Ramos (cell line): ENCODE measurements around the gene RHOG.
"Not testable (repeated sequence)": the region's sequence is repeated elsewhere in the genome, so short reads cannot be mapped to it uniquely, and the experiment has no call there.

Experiments
- in situ Hi-C: fragments of 300-500 bp; cut with MboI; formaldehyde crosslinking; loops from one replicate; pipeline ENCODE4 v1.14.3; 2022; ENCODE audit warnings: low sequenced_read_pairs; ENCODE audit not compliant: unreplicated experiment

Gene RHOG

DNA sequence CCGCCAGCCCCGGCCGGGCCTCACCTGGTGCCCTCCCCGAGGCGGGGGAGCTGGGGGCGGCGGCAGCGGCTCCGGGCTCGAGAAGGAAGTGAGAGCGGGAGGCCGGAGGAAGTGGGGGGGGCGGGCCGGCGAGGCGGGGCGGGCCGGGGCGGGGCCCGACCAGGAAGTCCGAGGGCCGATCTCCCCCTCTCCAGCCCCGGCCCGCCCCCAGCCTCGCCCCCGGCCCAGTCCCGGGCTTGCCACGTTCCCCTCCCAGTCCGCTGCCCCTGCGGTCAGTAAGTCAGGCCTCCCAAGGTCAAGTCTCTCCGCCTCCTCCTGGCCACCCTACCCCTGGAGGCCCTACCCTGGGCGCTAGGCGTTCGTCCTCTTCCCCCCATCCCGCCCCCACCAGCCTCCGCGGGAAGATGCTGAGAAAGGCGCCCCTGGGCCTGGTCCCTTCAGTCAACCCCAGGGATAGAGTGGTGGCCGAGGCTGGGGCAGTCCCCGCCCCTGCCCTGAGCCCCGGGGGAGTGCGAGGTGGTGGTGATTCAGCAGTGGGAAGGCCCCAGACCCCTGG lies at the start of gene RHOG:
TSS of gene RHOG (minus strand) at position 90 of the 556 bp plus-strand sequence. CDS start 12,821 bp downstream, outside the sequence.
- in situ Hi-C loops, result no loop called here

DNA sequence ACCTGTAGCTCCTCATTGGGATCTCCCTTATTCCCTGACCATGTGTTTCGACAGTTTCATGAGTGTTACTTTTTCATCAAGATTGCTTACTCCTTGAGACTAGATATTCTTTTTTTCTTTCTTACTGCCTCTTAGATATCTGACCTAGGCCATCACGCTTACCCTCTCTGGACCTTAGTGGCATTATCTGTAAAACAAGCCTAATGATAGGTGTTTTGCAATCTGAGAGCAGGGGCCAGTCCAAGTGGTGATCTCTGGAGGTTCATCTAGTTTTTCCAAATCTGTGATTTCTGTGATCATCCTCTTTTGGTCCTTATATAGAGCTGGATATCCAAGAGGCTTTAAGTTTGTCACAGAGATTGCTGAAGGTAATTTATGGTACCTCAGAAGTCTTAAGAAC lies 49.3 kb upstream of the RHOG start:
- in situ Hi-C loops, result no loop called here

DNA sequence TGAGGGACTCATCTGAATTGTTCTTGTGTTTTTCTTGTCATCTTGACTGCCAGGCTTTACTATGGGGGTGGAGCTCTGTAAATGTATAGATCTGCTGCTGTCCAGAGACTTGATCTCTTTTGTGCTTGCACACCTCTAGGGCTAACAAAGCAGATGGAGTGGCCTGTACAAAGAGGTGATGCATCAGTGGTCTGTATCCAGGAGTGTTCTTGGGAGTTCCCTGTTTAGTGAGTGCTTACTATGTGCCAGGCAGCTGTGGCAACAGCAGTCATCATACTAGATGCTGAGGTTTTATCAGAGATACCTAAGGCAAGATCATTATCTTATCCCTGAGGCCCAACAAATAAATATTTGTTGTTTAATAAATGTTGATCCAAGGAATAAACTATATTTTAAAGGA lies 48.1 kb upstream of the RHOG start:
- in situ Hi-C loops, result no loop called here

DNA sequence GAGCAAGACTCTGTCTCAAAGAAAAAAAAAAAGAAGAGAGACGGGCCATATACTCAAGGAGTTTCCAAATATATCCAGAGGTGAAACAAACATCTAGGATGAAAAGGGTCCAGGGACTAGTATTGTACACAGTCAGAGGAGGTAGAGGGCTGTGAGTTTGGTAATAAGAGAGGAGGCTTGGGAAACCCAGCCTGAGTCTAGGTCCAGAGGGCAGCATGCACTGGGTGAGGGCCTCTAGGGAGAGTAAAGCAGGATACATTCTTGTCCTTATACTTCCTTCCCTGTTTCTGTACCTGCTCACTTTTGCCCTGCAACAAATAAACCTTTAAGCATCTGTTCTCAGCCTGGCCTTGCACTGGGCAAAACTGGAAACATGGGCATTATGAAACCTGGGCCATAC lies 46.2 kb upstream of the RHOG start:
- in situ Hi-C loops, result no loop called here

DNA sequence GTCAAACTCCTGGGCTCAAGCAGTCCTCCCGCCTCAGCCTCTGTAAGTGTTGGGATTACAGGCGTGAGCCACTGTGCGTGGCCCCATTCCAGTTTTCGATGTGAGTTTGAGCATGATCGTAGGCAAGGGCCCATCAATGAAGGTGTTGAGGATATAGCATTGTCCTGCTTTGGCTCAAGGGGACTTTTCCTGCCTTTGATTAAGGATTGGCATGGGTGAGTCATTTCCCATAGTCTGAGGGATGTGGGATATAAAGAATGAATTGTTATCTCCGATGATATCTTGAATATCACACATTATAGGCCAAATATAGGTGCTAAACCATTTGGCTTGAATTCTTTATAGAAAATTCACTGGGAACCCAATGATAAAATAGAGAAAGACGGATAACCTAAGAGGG lies 45.1 kb upstream of the RHOG start:
- in situ Hi-C loops, result no loop called here

DNA sequence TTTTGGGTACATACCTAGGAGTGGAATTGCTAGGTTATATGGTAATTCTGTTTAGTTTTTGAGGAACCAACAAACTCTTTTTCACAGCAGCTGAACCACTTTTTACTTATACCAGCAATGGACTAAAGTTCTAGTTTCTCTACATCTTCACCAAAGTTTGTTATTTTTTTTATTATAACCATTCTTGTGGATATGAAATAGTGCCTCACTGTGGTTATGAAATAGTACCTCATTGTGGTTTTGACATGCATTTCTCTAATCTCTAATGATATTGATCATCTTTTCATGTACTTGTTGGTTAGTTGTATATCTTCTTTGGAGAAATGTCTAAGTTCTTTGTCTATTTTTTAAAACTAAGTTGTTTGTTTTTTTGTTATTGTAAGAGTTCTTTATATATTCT lies 41.9 kb upstream of the RHOG start:
- in situ Hi-C loops, result no loop called here

DNA sequence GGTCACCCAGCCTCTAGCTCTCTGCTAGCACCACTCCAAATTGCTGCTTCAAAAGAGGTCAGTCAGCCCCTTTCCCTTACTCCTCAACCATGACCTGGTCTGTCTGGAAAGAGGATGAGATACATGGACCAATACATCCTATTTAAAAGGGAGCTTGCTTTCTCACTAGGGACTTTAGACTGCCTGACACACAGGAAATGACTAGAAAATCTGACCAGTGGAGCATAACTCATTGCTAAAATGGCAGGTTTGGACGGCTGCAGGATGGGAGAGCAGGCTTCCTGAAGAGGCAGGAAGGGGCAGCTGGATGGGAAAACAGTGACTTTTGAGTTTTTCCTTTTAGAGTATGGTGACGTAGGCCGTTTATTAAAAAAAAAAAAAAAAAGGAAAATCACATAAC lies 40.0 kb upstream of the RHOG start:
- in situ Hi-C loops, result no loop called here

DNA sequence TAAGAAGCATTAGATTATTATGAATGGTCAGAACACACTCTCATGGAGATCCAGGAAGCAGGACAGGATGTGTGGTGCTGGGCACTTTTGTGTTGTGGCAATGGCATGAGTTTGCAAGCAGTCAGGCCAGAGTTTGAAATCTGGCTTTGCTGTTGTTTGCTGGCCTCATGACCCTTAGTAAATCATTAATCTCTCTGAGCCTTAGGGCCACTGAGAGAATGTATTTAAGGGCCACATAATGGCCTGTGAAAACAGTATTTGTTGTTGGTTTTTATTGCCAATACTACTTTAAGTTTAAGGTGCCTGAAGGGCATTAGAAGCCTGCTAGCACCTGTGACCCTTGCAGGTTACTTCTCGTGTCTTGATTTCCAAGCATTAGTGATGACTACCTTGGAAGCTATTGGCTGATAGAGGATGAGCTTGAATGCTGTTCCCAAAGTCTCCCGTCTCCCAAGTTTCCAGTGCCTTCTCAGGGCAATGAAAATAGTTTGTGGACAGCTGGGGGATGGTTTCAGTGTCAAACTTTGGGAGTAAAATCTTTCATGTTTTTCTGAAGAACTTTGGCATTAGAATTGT lies 39.3 kb upstream of the RHOG start:
- in situ Hi-C loops, result no loop called here

DNA sequence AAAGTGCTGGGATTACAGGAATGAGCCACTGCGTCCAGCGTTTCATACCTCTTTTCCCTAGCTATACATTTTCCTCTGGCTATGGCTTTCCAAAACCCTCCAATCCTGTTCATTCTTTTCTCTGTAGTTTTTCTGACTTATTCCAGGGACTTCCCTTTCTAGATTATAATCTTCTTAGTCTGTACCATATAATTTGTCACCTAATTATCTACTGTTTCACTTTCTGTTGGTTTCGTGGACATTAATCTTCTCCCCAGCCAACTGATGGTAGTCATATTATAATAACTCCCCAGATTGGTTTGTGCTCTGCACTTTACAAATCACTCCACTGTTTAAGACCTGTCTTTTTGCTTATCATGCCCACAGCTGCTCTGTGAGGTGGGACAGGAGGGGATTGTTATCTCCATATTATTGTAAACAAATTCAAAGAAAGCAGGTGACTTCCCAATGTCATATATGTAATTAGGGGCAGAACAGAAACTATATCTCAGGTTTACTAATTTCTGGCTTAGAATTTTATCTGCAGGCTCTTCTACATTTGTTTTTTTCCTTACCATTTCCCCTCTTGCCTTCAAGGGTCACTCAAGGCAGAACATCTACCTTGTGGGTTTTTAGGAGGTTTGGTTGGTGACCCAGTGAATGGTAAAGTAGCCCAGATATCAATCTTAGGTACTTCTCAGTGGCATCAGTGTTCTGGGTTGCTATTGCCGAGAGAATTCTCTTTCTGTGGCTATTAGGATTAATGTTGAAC lies 38.6 kb upstream of the RHOG start:
- in situ Hi-C loops, result no loop called here

DNA sequence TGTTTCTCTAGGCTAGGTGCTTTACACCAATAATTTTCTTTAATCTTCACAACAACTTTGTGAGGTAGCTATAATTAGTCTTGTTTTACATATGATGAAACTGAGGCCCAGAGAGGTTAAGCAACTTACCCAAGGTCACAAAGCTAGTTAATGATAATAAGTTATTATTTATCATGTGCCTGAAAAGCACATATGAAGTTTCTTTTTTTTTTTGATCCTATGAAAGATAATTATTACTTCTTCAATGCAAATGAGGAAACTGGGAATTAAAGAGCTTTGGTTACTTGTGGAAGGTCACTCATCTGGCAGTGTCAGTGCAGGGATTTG lies 37.5 kb upstream of the RHOG start:
- in situ Hi-C loops, result no loop called here

DNA sequence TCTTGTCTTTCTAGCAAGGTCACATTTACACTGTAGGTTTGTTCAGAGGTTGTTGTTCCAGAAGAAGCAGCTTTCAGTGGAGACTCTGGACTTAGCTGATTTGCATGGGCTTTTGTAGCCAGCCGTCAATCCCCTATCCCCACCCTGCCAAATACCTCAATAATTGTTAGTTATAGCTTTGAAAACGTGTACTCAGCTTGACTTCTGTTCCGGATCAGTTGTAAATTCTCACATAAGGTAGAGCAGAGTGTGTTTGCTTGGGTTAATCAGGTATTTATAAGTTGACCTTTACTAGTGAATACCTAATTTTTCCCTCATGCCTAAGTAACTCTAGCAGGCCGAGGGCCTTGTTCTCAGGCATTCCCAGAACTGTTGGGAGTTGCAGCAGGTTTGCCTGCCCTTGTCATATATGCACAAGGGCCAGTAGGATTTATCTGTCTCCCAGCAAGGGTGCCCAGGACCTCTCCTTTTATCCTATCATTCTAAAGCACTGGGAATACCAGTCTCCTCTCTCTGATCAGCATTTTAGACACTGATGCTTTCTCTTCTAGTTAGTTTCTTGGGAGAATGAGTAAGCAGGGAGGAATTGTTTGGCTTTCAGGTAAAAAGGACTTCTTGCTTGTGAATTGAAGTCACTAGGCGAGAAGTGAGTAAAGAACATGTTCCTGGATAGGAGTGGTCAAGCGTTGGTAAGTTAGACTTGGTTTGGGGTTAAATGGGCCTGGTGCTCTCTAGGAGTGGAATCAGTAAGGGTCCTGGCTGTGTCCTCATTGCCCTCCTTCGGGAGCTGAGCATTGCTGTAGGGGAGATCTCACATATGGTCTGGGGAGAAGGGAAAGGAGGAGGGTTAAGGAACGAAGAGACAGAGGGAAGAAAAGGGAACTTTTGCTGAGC lies 36.9 kb upstream of the RHOG start:
- in situ Hi-C loops, result no loop called here

DNA sequence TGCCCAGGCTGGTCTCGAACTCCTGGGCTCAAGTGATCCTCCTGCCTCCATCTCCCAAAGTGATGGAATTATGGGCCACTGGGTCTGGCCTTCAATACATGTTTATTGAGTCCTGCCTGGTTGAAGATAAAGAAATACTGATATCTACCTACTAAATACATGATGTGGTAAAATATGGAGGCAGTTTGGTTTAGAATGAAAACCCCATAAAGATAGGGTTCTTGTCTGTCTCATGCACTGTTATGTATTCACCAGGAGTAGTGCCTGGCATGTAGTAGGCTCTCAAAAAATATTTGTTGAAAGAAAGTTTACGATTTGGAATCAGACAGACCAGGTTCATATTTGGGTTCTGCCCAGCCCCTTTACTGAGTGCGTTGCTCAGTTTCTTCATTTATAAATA lies 35.9 kb upstream of the RHOG start:
- in situ Hi-C loops, result no loop called here

DNA sequence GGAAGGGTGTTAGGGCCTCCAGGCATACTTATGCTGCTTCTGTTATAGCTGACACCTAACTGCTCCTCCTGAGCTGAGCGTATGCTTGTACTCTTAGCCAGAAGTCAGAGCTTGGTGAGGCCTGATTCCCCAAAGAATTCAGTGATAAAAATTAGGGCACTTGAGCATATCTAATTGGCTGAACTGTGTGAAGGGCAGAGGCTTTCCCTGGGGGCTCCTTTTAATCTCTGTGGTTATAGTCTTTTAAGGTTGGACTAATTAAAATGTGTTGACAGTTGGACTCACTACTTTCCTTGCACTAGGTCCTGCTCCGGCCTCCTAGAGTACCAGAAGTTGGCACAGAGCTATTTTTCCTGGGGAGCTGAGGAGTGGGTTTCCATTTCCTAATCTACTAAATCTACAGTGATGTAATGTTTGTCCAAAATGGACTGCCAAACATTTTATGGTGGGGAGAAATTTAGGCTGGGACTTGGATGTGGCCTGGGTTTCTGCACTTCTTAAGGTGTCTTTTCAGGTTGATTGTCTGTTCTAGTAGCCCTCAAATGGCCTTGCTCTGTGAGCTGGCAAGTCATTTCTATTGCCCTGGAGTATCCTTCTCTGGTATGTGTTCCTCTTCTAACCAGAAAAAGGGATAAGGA lies 33.1 kb upstream of the RHOG start:
- in situ Hi-C loops, result no loop called here

DNA sequence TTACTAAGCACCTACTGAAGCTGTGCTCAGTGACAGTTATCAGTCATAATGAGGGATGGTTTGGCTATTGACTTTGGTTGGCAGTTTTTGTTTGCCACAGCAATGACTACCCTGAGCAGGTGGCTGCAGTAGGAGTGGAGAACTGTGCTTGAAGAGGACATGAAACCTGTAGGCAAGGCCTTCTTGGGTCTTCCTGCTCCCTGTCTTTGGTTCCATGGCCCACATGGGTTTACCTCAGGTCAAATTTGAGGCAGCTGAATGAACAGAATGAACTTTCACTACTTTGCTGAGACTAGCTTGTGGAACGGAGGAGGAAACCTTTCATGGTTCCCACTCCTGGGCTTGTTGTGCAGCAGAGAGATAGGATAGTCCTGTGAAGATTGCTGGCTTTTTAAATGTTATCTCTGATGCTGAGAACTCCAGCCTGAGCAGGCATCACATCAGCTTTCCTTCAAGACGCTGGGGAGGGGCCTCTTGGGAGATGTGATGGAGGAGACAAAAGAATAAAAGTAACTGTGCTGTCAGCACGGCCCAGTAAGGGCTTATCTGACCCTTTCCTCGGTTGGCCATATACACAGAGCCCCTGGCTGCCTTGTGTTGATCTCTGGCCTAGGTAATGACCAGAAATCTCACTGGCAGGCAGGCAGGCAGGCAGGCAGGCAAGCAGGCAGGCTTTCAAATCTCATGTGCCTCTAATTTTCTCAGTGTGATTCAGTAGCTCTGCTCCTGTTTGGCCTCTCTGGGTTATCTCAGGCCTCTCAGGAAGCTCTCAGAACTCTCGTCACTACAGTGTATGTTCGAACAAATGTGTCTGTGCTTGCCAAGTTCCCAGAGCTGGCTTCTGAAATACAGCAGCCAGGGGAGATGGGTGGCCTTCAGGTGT lies 26.7 kb upstream of the RHOG start:
- in situ Hi-C loops, result no loop called here

DNA sequence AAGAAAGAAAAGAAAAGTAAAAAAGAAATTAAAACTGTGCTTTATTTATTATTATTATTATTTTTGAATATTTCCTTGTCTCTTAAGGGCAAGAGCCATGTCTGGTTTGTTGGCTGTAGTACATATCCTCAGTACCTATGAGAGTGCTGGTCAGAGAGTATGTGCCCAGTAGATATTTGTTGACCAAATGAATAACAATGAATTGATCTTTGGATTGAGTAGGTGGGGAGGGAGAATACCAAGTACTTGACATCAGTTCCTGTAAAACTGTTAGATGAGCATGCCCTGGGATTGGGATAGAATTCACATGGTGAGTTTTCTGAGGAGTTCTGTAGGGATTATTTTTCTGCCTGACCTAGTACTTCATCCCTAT lies 26.1 kb upstream of the RHOG start:
- in situ Hi-C loops, result no loop called here

DNA sequence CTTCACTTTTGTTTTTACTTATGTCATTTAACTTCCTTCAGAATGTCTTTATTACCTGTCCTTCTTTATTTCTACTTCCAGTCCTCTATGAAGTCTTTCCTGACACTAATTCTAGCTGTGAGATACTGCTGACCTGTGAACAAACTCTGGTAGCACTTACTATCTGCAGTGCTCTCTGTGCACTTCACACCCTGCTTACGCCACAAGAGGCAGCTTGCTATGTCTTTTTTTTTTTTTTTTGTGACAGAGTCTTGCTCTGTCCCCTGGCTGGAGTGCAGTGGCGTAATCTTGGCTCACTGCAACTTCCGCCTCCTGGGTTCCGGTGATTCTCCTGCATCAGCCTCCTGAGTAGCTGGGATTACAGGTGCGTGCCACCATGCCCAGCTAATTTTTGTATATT lies 25.4 kb upstream of the RHOG start:
- in situ Hi-C loops, result no loop called here

DNA sequence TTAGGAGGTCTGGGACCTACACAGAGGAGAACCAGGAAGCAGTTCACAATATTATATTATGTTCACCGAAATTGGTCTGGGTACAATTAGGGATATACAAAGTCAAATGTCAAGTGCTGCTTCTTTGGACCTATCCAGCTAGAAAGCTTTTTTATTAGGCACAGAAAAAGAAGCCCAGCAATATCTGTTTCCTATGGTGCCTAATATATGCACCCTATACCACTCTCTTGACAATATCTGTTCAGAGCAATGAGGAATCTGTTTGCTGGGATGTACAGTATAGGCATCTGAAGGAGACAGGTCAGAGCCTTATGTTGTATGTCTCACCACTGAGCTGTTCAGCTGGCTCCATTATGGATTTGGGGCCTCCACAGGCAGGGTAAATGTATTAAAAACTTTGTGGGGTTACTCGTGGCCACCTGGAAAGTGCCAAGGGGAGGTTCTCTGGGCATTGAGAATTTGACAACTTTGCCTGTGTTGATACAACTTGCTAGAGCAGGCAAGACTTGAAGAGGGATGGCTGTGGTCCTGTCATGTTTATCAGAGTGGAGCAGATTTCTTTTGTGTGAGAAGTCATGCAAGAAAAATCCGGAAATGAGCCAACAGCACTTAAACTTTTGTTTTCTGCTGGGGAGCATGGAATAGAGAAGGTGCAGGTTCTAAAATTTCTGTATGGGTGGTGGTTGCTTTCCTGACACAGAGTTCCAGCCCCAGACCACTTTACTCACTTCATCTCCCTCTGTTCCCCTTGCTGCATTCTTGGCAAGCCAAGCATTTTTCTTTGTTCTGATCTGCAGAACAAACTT lies 24.8 kb upstream of the RHOG start:
- in situ Hi-C loops, result no loop called here

DNA sequence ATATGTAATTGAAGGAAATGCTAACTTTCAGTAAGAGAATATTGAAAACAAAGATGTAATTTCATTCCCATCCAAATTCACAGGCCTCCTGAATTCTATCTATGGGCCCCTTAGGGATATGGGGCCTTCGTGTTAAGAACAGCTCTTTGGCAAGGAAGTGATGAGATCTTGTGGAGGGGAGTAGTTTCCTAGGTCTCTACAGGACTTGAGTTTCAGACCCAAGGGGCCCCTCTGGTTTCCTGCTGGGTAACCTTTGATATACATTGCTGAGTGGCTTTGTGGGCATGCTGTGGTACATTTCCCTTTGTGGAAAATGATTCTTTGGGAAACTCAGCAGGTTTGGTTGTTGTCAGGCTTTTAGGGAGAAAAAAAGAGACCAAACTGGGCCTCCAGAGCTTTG lies 20.9 kb upstream of the RHOG start:
- in situ Hi-C loops, result no loop called here

DNA sequence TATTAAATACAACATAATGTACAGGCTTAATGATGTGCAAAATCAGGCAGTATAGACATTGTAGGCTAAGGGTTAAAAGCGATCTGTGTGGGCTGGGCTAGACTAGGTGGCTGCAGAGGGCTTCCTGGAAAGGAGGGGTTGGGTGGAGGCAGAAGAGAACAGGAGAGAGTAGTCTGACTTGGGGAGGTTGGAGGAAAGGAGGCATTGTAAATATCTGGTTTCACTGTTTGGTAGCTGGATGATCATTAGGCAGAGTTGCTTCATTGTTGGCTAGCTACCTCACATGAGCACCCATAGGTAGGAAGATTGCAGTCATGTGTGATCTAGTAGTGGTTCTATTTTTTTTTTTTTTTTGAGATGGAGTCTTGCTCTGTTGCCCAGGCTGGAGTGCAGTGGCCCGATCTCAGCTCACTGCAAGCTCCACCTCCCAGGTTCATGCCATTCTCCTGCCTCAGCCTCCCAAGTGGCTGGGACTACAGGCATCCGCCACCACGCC lies 20.2 kb upstream of the RHOG start:
- in situ Hi-C loops, result not testable (repeated sequence)
